Hypothalamus (tissue), 51 donors: ENCODE data around the gene CES2.
A peak's percentile ranks its signal among the peaks of the same experiment; 100 is the strongest.
"Not testable (repeated sequence)": the region's sequence is repeated elsewhere in the genome, so short reads cannot be mapped to it uniquely, and the experiment has no call there.

Experiments used
- DNase-seq, 51 donors: peaks; one replicate each; lab custom pipeline; 2025; lab: John Stamatoyannopoulos, UW

The CES2 gene

DNA sequence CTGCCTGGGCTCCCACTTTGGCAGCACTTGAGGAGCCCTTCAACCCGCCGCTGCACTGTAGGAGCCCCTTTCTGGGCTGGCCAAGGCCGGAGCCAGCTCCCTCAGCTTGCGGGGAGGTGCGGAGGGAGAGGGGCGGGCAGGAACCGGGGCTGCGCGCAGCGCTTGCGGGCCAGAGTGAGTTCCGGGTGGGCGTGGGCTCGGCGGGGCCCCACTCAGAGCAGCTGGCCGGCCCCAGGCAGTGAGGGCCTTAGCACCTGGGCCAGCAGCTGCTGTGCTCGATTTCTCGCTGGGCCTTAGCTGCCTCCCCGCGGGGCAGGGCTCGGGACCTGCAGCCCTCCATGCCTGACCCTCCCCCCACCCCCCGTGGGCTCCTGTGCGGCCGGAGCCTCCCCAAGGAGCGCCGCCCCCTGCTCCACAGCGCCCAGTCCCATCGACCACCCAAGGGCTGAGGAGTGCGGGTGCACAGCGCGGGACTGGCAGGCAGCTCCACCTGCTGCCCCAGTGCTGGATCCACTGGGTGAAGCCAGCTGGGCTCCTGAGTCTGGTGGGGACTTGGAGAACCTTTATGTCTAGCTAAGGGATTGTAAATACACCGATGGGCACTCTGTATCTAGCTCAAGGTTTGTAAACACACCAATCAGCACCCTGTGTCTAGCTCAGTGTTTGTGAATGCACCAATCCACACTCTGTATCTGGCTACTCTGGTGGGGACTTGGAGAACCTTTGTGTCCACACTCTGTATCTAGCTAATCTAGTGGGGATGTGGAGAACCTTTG lies 39.0 kb downstream of the CES2 start:
- DNase-seq = not testable (repeated sequence)

- DNase-seq = not testable (repeated sequence)
Observed at GRCh38 chr16:66974932-66975246, 39.6 kb downstream of the CES2 start.

DNA sequence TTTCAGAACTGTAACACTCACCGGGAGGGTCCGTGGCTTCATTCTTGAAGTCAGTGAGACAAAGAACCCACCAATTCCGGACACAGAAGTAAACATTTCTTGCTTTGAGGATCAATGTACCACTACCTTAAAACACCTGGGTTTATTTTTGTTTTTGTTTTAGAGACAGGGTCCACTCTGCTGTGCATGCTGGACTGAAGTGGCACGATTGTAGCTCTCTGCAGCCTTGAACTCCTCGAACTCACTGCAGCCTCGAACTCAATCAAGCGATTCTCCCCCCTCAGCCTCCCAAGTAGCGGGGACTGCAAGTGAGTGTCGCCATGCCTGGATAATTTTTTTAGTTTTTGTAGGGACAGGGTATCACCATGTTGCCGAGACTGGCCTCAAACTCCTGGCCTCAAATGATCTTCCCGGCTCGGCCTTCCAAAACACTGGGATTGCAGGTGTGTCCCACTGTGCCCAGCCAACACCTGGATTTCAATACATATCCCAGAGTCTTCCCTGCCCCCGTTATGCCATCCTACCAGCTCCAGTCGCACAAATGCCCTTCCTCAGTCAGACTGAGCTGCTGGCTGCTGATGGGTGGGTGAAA lies 40.1 kb downstream of the CES2 start:
- no peak for DNase-seq

- no peak for DNase-seq
Observed at GRCh38 chr16:66976746-66977145, 41.4 kb downstream of the CES2 start.

DNA sequence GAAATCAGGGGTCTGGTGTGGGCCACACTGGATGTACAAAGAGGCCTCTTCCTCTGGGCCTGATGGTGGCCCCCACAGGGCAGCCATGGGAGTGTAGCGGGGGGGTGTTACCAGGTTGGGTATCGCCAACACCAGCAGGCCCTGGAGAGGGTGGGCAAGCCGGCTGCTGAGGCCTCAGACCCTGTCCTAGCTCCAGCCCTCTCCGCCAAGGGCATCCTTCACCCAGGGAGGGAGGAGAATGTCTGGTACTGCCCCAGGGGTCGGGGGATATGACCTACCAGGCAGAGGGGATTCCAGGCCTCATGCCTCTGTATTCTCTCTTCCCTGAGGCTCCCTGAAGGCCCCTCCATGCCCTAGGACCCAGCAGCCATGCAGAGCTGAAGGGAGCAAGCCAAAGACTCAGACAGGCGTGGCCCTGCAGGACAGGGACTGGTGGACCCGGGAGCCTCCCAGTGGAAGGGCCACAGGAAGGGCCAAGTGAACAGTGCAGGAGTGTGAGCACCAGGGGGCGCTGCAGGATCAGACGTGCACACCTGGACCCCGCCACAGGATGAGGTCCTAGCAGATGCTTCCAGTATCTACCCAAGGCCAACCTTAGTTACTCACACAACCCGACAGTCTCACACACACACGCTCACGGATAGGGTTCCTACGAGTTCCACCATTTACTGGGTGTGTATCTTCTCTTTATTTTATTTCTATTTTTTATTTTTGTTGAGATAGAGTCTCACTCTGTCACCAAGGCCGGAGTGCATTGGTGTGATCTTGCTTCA lies 42.2 kb downstream of the CES2 start:
- DNase-seq = peak; percentile 46 to 95 (median 75)

GRCh38 chr16:66979011-66979717 lies 43.8 kb downstream of the CES2 start:
- DNase-seq = peak in 1 of 51 donors; percentile 6

- DNase-seq = no peak
Observed at GRCh38 chr16:66983033-66983432, 47.7 kb downstream of the CES2 start.

- no peak for DNase-seq
Observed at GRCh38 chr16:66984892-66985311, 49.6 kb downstream of the CES2 start.

DNA sequence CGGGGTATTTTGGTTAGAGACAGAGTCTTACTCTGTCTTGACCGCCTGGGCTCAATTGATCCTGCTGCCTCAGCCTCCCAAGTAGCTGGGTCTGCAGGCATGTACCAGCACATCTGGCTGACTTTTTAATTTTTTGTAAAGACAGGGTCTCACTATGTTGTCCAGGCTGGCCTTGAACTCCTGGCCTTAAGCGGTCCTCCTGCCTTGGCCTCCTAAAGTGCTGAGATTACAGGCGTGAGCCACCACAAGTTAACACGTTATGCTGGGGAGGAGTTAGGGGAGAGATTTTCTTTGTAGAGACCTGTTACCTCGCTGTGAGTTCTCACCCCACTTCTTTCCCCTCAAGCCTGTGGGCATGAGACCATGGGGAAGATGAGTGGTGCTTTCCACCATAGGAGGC lies 51.2 kb downstream of the CES2 start:
- no peak for DNase-seq

DNA sequence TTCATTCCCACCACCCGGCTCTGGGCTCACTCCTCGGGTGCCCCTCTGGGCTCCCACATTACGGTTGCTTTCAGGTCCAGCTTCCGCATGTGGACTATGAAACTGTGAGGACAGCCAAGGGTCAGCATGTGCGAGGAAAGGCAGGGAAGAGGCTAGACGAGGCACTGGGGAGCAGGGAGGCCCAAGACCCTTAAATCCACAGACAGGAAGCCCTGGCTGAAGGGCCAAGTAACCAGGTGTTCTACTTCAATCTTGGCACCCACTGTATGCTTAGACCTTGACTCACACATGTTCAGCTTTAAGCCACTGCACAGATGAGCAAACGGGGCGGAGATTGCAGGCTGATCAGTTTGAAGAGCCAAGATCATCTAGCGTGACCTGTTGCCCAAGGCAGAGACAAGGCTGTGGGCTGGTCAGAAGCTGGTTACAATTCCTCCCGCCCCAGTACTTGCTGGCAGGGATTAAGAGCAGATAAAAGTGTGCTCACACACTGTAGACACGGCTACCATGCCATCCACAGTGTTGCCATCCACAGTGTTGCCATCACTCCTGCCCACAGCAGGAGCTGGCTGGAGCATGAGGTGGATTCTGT lies 53.0 kb downstream of the CES2 start, which contains the start of gene CES4A:
TSS of gene CES4A (plus strand) at position 393 of the 592 bp plus-strand sequence. CDS start at position 577, 184 bp downstream.
- no peak for DNase-seq

DNA sequence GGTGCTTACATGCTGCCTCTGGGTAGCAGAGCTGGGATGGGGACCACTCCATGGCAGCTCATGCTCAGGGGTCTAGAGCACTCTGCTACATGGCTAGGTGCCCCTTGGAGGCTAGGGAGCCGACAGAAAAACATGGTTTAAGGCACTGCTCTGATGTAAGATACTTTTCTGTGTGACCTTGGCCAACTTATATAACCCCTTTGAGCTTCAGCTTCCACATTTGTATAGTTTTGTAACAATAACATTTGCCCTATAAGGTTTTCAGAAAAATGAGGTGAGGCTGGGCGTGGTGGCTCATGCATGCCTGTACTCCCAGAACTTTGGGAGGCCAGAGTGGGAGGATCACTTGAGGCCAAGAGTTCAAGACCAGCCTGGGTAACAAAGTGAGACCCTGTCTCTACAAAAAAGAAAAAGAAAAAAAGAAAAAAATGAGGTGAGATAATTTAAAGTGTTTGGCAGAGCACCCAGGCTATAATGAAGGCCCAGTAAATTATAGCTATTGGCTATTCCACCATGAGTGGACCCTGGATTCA lies 56.3 kb downstream of the CES2 start:
- DNase-seq = no peak

GRCh38 chr16:66993558-66993957 lies 58.2 kb downstream of the CES2 start:
- not testable (repeated sequence) for DNase-seq
